CD4-positive, alpha-beta memory T cell (primary cell): Measurements from ENCODE around the gene CCDC200. TPM values are rescaled to one million over a fixed set of nuclear protein-coding genes. Genes with fewer than 3 reads are reported as not detected.
A peak's percentile ranks its signal among the peaks of the same experiment; 100 is the strongest.
"Not testable (repeated sequence)": the region's sequence is repeated elsewhere in the genome, so short reads cannot be mapped to it uniquely, and the experiment has no call there.

Source experiments
- CTCF ChIA-PET: fragments of 350-600 bp; sonication (Branson Sonifier 250); formaldehyde crosslinking; loops from one replicate; lab custom pipeline; 2021; ENCODE audit warnings: inconsistent platforms; ENCODE audit not compliant: partially characterized antibody; lab: Charles Lee
- POLR2A ChIA-PET: fragments of 350-600 bp; sonication (Branson Sonifier 250); formaldehyde crosslinking; loops from one replicate; lab custom pipeline; 2021; ENCODE audit not compliant: partially characterized antibody; lab: Charles Lee
- DNase-seq, 5 donors: peaks; one replicate each; pipeline versions ENCODE4 v3.0.0 to v3.0.0-alpha.2; 2020 to 2022; ENCODE audit warnings: mixed read lengths in 1 of 5
- H3K27ac ChIP-seq: one replicate; pipeline ENCODE4 v1.7.0; 2013; ENCODE audit warnings: low read depth, low read length
- H3K27me3 ChIP-seq: 2 replicates; pipeline ENCODE4 v1.7.0; 2013; ENCODE audit warnings: mild to moderate bottlenecking, low read length, moderate library complexity; ENCODE audit not compliant: insufficient read depth
- H3K36me3 ChIP-seq: 2 replicates; pipeline ENCODE4 v1.7.0; 2013; ENCODE audit warnings: mild to moderate bottlenecking, low read length, moderate library complexity; ENCODE audit not compliant: insufficient read depth
- H3K4me1 ChIP-seq: 2 replicates; pipeline ENCODE4 v1.7.0; 2013; ENCODE audit warnings: mild to moderate bottlenecking, low read length, moderate library complexity; ENCODE audit not compliant: insufficient read depth
- H3K4me3 ChIP-seq, 2 donors: one replicate each; pipeline ENCODE4 v1.7.0; 2013; ENCODE audit warnings: low read length in 2 of 2, mild to moderate bottlenecking in 1 of 2
- H3K9me3 ChIP-seq, 2 donors: one replicate each; pipeline ENCODE4 v1.7.0; 2013; ENCODE audit warnings: low read length in 2 of 2, control low read depth in 1 of 2; ENCODE audit not compliant: control insufficient read depth in 1 of 2
- H3K27ac Mint-ChIP-seq, 7 donors: one replicate each; pipeline ENCODE4 v1.8.0; 2020 to 2021; ENCODE audit warnings: mixed read lengths in 7 of 7, mild to moderate bottlenecking in 6 of 7, inconsistent platforms in 3 of 7, moderate library complexity in 3 of 7
- H3K27me3 Mint-ChIP-seq, 2 donors: one replicate each; pipeline ENCODE4 v1.8.0; 2020 to 2021; ENCODE audit warnings: mixed read lengths in 2 of 2
- H3K36me3 Mint-ChIP-seq, 2 donors: one replicate each; pipeline ENCODE4 v1.8.0; 2020 to 2021; ENCODE audit warnings: mixed read lengths in 2 of 2, inconsistent platforms in 1 of 2, mild to moderate bottlenecking in 1 of 2
- H3K4me1 Mint-ChIP-seq, 4 donors: one replicate each; pipeline ENCODE4 v1.8.0; 2020 to 2021; ENCODE audit warnings: mixed read lengths in 4 of 4, mild to moderate bottlenecking in 1 of 4
- H3K4me3 Mint-ChIP-seq, 8 donors: one replicate each; pipeline ENCODE4 v1.8.0; 2020 to 2021; ENCODE audit warnings: mixed read lengths in 8 of 8, mild to moderate bottlenecking in 7 of 8, moderate library complexity in 6 of 8, inconsistent platforms in 3 of 8
- H3K9me3 Mint-ChIP-seq, 8 donors: one replicate each; pipeline ENCODE4 v1.8.0; 2020 to 2021; ENCODE audit warnings: mixed read lengths in 8 of 8, mild to moderate bottlenecking in 5 of 8, inconsistent platforms in 3 of 8, moderate library complexity in 1 of 8
- intact Hi-C: fragments of 100-400 bp; cut with micrococcal nuclease; formaldehyde crosslinking; loops from one replicate; pipeline ENCODE4 v1.15.1; 2023
- polyA plus RNA-seq, 2 donors: library from polyadenylated mRNA; unstranded; fragments of 300-500 nt; fragmentation: Illumina TruSeq; gene quantifications; one replicate each; pipeline ENCODE4 v1.2.3, GENCODE V29; 2021
- total RNA-seq, 2 experiments: library from RNA; stranded (reverse); gene quantifications; one replicate each; pipeline ENCODE4 v1.2.3, GENCODE V29; 2021

The CCDC200 gene
- total RNA-seq (1 to 10 TPM; 1.3 to 2.1 TPM), polyA plus RNA-seq (under 1 TPM in 1 of 2 donors, not detected in 1; 0.70 TPM)

DNA sequence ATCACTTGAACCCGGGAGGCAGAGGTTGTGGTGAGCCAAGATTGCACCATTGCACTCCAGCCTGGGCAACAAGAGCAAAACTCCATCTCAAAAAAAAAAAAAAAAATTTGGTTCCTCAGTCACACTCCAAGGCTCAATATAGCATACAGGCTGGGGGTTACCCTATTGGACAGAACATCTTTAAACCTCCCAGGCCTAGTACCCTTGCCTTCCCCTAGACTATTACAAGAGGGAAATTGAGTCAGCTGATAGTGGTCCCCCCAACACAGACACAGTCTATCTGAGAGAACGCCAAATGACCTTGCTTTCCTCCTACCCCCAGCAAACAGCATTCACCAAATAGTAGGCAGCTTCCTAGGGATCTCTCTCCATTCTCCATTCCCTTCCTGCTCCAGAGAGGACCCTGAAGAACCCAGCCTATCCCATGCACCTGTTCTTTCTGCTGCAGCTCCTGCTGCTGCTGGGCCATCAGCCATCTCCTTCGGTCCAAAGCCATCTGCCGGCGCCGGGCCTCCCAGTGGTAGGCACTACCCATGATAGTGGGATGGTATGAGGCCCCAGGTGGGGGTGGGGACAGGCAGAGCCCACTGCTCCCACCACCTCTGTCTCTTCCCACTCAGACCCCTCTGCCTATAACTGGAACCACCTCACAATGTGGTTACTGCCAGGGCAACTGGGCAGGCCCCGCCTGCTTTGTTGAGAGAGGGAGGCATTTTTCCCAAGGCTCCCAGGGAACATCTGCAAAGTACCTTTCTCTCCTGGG, at the start of gene CCDC200:
TSS of gene CCDC200 (minus strand) at position 604 of the 763 bp plus-strand sequence. CDS start at position 535, 69 bp downstream.
- H3K27ac ChIP-seq, H3K9me3 ChIP-seq, H3K4me1 ChIP-seq, H3K36me3 ChIP-seq, POLR2A ChIA-PET, H3K4me3 Mint-ChIP-seq, H3K27me3 Mint-ChIP-seq, H3K36me3 Mint-ChIP-seq, H3K27me3 ChIP-seq, CTCF ChIA-PET, H3K4me1 Mint-ChIP-seq, H3K4me3 ChIP-seq, intact Hi-C loops, DNase-seq, H3K9me3 Mint-ChIP-seq, H3K27ac Mint-ChIP-seq: not testable (repeated sequence)

DNA sequence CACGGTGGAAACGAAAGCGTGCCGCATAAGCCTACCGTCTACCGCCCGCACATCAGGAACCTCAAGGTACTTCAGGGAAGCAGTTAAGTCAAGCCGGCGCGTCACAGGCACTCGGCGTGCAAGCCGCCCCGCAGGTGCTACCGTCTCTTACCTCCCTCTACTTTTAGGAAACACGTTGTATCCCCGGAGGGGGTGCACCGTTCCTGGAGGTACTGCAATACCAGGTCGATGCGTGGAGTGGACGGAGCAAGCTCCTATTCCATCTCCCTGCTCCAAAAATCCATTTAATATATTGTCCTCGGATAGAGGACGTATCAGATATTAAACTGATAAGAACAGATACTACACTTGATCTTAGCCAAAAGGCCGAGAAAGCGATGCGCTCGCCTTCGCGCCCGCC, 44.5 kb upstream of the CCDC200 start:
- CTCF ChIA-PET, H3K27me3 ChIP-seq, H3K27ac Mint-ChIP-seq, H3K36me3 ChIP-seq, POLR2A ChIA-PET, H3K9me3 ChIP-seq, H3K27ac ChIP-seq, H3K4me1 Mint-ChIP-seq, DNase-seq, H3K9me3 Mint-ChIP-seq, H3K27me3 Mint-ChIP-seq, H3K4me3 ChIP-seq, H3K4me1 ChIP-seq, H3K36me3 Mint-ChIP-seq, H3K4me3 Mint-ChIP-seq, intact Hi-C loops: not testable (repeated sequence)

DNA sequence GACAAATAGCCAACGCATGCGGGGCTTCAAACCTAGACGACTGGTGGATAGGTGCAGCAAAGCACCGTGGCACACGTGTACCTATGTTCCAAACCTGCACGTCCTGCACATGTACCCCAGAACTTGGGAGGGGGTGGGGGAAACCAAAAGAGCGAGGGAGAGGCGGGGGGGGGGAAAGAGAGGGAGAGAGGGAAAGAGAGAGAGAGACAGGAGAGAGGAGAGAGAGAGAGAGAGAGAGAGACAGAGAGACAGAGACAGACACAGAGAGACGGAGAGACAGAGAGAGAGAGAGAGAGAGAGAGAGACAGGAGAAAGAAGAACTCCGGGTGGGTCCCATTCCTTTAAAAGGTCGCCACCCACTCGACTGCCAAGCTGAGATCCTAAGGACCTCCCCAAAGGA, 44.1 kb upstream of the CCDC200 start:
- H3K27me3 ChIP-seq, H3K4me3 ChIP-seq, H3K4me1 Mint-ChIP-seq, CTCF ChIA-PET, H3K36me3 ChIP-seq, H3K36me3 Mint-ChIP-seq, POLR2A ChIA-PET, intact Hi-C loops, H3K9me3 Mint-ChIP-seq, H3K27ac Mint-ChIP-seq, H3K4me1 ChIP-seq, H3K9me3 ChIP-seq, H3K27ac ChIP-seq, H3K27me3 Mint-ChIP-seq: not testable (repeated sequence)
- peak in 3 of 5 donors; percentile 0 to 2 (median 0) for DNase-seq
- H3K4me3 Mint-ChIP-seq, result peak overlapping the region in 5 of 8 donors; percentile 30 to 74 (median 53)

GRCh38 chr17:43270552-43271504, 42.4 kb upstream of the CCDC200 start:
- H3K36me3 Mint-ChIP-seq, CTCF ChIA-PET, POLR2A ChIA-PET, H3K4me3 Mint-ChIP-seq, H3K36me3 ChIP-seq, H3K9me3 ChIP-seq, H3K9me3 Mint-ChIP-seq, H3K27me3 Mint-ChIP-seq, H3K27ac Mint-ChIP-seq, H3K4me1 Mint-ChIP-seq, H3K4me1 ChIP-seq, H3K4me3 ChIP-seq, intact Hi-C loops, H3K27me3 ChIP-seq, DNase-seq, H3K27ac ChIP-seq: not testable (repeated sequence)

- H3K27me3 ChIP-seq, H3K27me3 Mint-ChIP-seq, H3K9me3 Mint-ChIP-seq, H3K36me3 Mint-ChIP-seq, CTCF ChIA-PET, intact Hi-C loops, H3K9me3 ChIP-seq, H3K4me1 ChIP-seq, H3K27ac ChIP-seq, H3K27ac Mint-ChIP-seq, POLR2A ChIA-PET, H3K4me1 Mint-ChIP-seq, H3K36me3 ChIP-seq, H3K4me3 ChIP-seq, H3K4me3 Mint-ChIP-seq: not testable (repeated sequence)
- peak in 4 of 5 donors; percentile 42 to 69 (median 60) for DNase-seq
Observed at GRCh38 chr17:43246456-43246855, 18.0 kb upstream of the CCDC200 start.

DNA sequence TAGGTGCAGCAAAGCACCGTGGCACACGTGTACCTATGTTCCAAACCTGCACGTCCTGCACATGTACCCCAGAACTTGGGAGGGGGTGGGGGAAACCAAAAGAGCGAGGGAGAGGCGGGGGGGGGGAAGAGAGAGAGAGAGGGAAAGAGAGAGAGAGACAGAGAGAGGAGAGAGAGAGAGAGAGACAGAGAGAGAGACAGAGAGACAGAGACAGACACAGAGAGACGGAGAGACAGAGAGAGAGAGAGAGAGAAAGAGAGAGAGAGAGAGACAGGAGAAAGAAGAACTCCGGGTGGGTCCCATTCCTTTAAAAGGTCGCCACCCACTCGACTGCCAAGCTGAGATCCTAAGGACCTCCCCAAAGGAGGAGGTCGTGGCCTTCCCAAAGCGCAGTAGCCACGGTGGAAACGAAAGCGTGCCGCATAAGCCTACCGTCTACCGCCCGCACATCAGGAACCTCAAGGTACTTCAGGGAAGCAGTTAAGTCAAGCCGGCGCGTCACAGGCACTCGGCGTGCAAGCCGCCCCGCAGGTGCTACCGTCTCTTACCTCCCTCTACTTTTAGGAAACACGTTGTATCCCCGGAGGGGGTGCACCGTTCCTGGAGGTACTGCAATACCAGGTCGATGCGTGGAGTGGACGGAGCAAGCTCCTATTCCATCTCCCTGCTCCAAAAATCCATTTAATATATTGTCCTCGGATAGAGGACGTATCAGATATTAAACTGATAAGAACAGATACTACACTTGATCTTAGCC, 12.4 kb upstream of the CCDC200 start:
- CTCF ChIA-PET, H3K4me3 ChIP-seq, H3K27me3 ChIP-seq, H3K27ac ChIP-seq, POLR2A ChIA-PET, H3K4me1 ChIP-seq, intact Hi-C loops, H3K9me3 Mint-ChIP-seq, H3K27me3 Mint-ChIP-seq, H3K27ac Mint-ChIP-seq, H3K4me3 Mint-ChIP-seq, H3K4me1 Mint-ChIP-seq, H3K36me3 Mint-ChIP-seq, H3K9me3 ChIP-seq, DNase-seq, H3K36me3 ChIP-seq: not testable (repeated sequence)

- H3K4me1 Mint-ChIP-seq, H3K4me3 Mint-ChIP-seq, H3K4me1 ChIP-seq, H3K36me3 ChIP-seq, H3K27ac Mint-ChIP-seq, H3K36me3 Mint-ChIP-seq, H3K9me3 ChIP-seq, H3K4me3 ChIP-seq, H3K27me3 Mint-ChIP-seq, H3K27me3 ChIP-seq, H3K9me3 Mint-ChIP-seq, H3K27ac ChIP-seq, DNase-seq, POLR2A ChIA-PET, intact Hi-C loops, CTCF ChIA-PET: not testable (repeated sequence)
Observed at GRCh38 chr17:43239597-43239996, 11.2 kb upstream of the CCDC200 start.
